ENCODE data around the gene CDK3.
"Not testable (repeated sequence)": the region's sequence is repeated elsewhere in the genome, so short reads cannot be mapped to it uniquely, and the experiment has no call there.

The CDK3 gene

GRCh38 chr17:76000755-76001521 is at the start of gene CDK3:
CDK3 (plus strand) TSS chr17:76000855; CDS start chr17:76001426, 571 bp downstream.
- no peak for DNase-seq (ENCODE audit: low read depth in 1 of 2, low spot score in 1 of 2)

GRCh38 chr17:75950855-75951554 is 49.6 kb upstream of the CDK3 start:
- DNase-seq (ENCODE audit: low read depth in 1 of 2, low spot score in 1 of 2): no peak

GRCh38 chr17:75959051-75959838 is 41.4 kb upstream of the CDK3 start:
- DNase-seq (ENCODE audit: low read depth in 1 of 2, low spot score in 1 of 2): no peak

GRCh38 chr17:75959839-75960511 is 40.7 kb upstream of the CDK3 start:
- DNase-seq (ENCODE audit: low read depth in 1 of 2, low spot score in 1 of 2): no peak

- no peak for DNase-seq (ENCODE audit: low read depth in 1 of 2, low spot score in 1 of 2)
Measured at GRCh38 chr17:75965468-75965867, 35.2 kb upstream of the CDK3 start.

GRCh38 chr17:75969044-75969443 is 31.6 kb upstream of the CDK3 start:
- not testable (repeated sequence) for DNase-seq (ENCODE audit: low read depth in 1 of 2, low spot score in 1 of 2)

GRCh38 chr17:75970011-75970523 is 30.6 kb upstream of the CDK3 start:
- DNase-seq (ENCODE audit: low read depth in 1 of 2, low spot score in 1 of 2): no peak

- no peak for DNase-seq (ENCODE audit: low read depth in 1 of 2, low spot score in 1 of 2)
Measured at GRCh38 chr17:75970626-75971025, 30.0 kb upstream of the CDK3 start.

GRCh38 chr17:75975187-75975586 is 25.5 kb upstream of the CDK3 start:
- DNase-seq (ENCODE audit: low read depth in 1 of 2, low spot score in 1 of 2): not testable (repeated sequence)

GRCh38 chr17:75975757-75976174 is 24.9 kb upstream of the CDK3 start:
- no peak for DNase-seq (ENCODE audit: low read depth in 1 of 2, low spot score in 1 of 2)

- no peak for DNase-seq (ENCODE audit: low read depth in 1 of 2, low spot score in 1 of 2)
Measured at GRCh38 chr17:75976175-75976848, 24.3 kb upstream of the CDK3 start.

- peak; percentile 89 to 91 for DNase-seq (ENCODE audit: low read depth in 1 of 2, low spot score in 1 of 2)
Measured at GRCh38 chr17:75978938-75979704, 21.5 kb upstream of the CDK3 start, which contains the start of the genes ACOX1 and TEN1. ACOX1 (minus strand) TSS chr17:75979166; CDS start chr17:75979073, 93 bp downstream. TEN1 (plus strand) TSS chr17:75979240; CDS start chr17:75986193, 6,953 bp downstream.

- no peak for DNase-seq (ENCODE audit: low read depth in 1 of 2, low spot score in 1 of 2)
Measured at GRCh38 chr17:75979705-75980187, 20.9 kb upstream of the CDK3 start.

GRCh38 chr17:75980188-75981018 is 20.3 kb upstream of the CDK3 start:
- DNase-seq (ENCODE audit: low read depth in 1 of 2, low spot score in 1 of 2): no peak

- DNase-seq (ENCODE audit: low read depth in 1 of 2, low spot score in 1 of 2): no peak
Measured at GRCh38 chr17:75981019-75981615, 19.5 kb upstream of the CDK3 start.

GRCh38 chr17:75983501-75984181 is 17.0 kb upstream of the CDK3 start:
- no peak for DNase-seq (ENCODE audit: low read depth in 1 of 2, low spot score in 1 of 2)

GRCh38 chr17:75985986-75986385 is 14.7 kb upstream of the CDK3 start:
- no peak for DNase-seq (ENCODE audit: low read depth in 1 of 2, low spot score in 1 of 2)
